ENCODE measurements around the gene ISYNA1.

The ISYNA1 gene

DNA sequence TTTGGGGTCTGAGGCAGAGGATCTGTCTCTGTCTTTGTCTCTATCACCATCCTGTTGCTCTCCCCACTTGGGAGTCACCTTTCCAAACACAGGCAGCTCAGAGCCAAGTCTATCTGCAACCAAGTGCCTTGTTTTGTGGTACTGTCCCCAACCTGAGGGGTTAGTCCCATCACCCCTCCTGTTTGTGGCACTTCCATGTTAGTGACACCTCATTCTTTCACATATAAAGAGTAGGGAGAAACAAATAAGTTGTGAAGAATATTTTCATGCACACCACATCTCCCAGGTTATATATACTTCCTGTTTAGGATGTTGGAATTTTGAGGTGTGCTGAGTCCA is 48.2 kb downstream of the ISYNA1 start:
- DNase-seq: no peak

DNA sequence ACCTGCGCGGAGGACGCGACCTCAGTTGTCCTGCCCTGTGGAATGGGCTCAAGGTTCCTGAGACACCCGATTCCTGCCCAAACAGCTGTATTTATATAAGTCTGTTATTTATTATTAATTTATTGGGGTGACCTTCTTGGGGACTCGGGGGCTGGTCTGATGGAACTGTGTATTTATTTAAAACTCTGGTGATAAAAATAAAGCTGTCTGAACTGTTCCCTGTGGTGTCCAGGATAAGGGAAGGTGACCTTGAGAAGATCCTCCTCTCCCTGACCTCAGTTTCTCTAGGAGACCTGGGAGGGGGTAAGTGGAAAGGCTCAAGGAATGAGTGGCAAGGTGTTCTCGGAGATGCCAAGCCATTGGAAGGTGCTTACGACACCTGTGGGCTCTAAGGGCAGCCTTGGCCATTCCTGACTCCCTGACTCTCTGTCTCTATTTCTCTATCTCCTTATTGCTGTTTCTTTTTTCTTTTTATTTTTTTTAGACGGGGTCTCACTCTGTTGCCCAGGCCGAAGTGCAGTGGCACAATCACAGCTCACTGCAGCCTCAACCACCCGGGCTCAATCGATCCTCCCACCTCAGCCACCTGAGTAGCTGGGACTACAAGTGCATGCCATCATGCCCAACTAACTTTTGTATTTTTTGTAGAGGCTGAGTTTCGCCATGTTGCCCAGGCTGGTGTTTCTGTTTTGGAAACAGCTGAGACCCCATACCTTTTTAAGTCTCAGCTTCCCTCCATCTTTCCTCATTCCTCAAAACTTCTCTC is 48.8 kb downstream of the ISYNA1 start:
- DNase-seq: no peak

DNA sequence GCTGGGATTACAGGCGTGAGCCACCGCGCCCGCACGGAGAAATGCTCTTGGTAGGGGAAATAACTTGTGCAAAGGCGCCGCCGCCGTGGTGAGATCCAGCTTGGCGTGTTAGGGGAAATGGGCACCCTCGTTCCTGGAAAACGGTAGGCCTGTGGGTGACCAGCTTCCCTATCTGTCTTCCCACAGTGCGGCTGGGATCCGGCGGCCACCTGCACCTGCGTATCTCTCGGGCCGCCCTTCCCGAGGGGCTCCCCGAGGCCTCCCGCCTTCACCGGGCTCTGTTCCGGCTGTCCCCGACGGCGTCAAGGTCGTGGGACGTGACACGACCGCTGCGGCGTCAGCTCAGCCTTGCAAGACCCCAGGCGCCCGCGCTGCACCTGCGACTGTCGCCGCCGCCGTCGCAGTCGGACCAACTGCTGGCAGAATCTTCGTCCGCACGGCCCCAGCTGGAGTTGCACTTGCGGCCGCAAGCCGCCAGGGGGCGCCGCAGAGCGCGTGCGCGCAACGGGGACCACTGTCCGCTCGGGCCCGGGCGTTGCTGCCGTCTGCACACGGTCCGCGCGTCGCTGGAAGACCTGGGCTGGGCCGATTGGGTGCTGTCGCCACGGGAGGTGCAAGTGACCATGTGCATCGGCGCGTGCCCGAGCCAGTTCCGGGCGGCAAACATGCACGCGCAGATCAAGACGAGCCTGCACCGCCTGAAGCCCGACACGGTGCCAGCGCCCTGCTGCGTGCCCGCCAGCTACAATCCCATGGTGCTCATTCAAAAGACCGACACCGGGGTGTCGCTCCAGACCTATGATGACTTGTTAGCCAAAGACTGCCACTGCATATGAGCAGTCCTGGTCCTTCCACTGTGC is 49.6 kb downstream of the ISYNA1 start:
- peak; percentile 65 for DNase-seq

DNA sequence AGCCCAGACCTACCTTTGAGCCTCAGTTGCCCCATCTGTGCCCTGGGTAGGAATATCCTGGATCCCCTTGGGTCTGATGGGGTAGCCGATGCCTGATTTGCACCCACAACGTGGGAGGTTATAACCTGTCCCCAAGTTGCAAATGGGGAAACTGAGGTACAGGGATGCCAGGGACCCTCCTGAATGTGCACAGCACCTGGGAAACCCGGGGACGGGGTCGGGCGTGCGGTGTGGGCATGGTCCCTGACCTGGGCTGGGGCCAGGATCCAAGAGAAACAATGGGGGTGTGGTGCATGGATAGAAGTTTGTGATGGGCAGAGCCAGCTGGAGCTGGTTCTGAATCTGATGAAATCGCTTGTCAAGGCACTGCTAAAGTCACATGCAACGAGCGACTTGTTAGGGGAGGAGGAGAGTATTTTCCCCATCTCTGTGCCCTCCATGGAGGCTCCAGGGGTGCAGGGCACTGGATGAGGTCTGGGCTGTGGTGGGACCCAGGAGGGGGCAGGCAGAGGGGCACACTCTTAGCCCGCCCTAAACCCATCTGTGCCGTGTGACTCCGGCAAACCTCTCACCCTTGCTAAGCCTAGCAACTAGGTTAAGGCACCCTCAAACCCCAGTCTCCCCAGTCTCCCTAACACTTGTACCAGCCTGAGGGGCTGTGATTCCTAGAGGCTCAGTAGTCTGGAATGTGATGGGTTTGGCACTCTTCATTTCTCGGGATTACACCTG is 51.2 kb downstream of the ISYNA1 start:
- no peak for DNase-seq

DNA sequence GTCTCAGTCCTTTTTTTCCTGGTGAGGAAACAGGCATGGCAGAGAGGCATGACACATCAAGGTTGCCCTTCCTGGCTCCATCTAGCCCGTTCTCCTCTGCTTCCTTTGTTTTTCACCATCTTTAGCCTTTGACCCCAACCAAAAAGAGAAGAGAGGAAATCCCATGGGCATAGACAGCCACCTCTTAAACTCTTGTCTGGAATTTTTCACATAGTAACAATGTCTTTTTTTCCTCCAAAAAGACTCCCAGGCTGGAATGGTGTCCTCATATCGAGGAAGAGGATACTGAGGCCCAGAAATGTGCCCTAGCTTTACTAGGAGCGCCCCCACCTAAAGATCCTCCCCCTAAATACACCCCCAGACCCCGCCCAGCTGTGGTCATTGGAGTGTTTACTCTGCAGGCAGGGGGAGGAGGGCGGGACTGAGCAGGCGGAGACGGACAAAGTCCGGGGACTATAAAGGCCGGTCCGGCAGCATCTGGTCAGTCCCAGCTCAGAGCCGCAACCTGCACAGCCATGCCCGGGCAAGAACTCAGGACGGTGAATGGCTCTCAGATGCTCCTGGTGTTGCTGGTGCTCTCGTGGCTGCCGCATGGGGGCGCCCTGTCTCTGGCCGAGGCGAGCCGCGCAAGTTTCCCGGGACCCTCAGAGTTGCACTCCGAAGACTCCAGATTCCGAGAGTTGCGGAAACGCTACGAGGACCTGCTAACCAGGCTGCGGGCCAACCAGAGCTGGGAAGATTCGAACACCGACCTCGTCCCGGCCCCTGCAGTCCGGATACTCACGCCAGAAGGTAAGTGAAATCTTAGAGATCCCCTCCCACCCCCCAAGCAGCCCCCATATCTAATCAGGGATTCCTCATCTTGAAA is 52.0 kb downstream of the ISYNA1 start, which contains the start of gene GDF15:
Gene GDF15, plus strand, starts transcription at position 484 of the 868 bp plus-strand sequence. Its CDS starts 32 bp downstream, at position 516.
- DNase-seq: no peak

DNA sequence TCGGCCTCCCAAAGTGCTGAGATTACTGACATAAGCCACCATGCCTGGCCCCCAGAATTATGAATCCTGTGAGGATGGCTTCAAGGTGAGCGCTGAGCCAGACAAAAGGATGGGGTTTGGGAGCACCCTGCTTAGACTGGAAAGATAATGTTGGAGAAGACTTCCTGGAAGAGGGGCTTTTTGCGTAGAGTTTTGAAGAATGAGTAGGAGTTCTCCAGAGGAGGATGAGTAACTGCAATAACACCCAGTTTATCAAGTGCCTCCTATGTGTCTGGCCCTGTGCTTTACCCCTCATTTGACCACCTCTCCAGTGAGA is 52.6 kb downstream of the ISYNA1 start:
- no peak for DNase-seq

DNA sequence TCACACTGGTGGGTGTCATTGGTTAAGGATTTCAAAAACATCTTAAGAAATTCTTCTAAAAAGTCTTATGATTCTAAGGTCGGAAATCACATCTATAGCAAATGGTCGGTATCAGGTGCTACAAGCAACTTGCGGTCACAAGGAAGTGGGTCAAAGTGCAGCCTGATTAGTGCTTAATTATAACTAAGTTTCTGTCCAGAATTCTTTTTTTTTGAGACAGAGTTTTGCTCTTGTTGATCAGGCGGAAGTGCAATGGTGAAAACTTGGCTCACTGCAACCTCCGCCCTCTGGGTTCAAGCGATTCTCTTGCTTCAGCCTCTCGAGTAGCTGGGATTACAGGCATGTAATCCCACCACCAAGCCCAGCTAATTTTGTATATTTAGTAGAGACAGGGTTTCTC is 53.2 kb downstream of the ISYNA1 start:
- no peak for DNase-seq

All from NCI-H524 treated with DMSO at 0.1 percent for 48 hours (cell line).